ENCODE results near the gene R3HDM2.

R3HDM2 gene

GRCh38 chr12:57207731-57208630 is 222.9 kb downstream of the R3HDM2 start:
- DNase-seq: peak in 6 of 58 donors; percentile 5 to 23 (median 10)

DNA sequence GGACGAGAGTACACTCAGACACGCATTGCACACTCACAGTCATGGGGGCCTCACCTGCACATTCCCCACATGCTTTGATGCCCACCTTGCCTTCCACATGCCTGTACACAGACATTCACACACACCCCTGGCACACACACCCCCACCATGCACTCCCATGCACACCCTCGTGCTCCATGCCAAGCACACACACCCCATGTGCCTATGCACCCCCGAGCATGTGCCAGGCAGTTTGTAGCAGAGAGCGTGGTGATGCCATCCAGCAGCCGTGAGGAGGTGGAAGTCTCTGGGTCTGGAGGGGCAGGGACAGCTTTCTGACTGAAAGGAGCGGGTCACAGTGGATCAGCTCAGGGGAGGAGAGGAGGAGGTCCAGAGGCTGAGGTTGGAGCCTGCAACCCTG is 224.9 kb downstream of the R3HDM2 start:
- DNase-seq: no peak

GRCh38 chr12:57205186-57205585 is 225.7 kb downstream of the R3HDM2 start:
- DNase-seq: no peak

DNA sequence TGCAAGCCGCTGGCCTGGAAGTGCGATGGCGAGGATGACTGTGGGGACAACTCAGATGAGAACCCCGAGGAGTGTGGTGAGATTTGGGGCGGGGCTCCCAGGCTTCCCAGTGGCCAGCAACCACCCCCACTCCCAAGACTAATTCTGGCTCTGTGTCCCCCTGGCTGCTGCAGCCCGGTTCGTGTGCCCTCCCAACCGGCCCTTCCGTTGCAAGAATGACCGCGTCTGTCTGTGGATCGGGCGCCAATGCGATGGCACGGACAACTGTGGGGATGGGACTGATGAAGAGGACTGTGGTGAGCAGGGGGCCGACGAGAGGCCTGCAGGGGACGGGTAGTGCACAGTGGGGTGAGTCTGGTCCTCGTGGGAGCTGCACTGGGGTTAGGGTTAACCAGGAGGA is 226.4 kb downstream of the R3HDM2 start:
- DNase-seq: no peak

- no peak for DNase-seq
Measured at GRCh38 chr12:57203791-57204190, 227.1 kb downstream of the R3HDM2 start.

Data from anterior cingulate cortex (tissue), 58 donors.